GM18867 (cell line): ENCODE measurements around the gene PCSK6.
"Not testable (repeated sequence)": the region's sequence is repeated elsewhere in the genome, so short reads cannot be mapped to it uniquely, and the experiment has no call there.

ENCODE experiments used
- ATAC-seq: cut with Tn5 transposase; IDR thresholded peaks from one replicate; pipeline ENCODE4 v1.9.1; 2021; ENCODE audit warnings: mild to moderate bottlenecking, moderate library complexity; ENCODE audit not compliant: unreplicated experiment

PCSK6 gene

DNA sequence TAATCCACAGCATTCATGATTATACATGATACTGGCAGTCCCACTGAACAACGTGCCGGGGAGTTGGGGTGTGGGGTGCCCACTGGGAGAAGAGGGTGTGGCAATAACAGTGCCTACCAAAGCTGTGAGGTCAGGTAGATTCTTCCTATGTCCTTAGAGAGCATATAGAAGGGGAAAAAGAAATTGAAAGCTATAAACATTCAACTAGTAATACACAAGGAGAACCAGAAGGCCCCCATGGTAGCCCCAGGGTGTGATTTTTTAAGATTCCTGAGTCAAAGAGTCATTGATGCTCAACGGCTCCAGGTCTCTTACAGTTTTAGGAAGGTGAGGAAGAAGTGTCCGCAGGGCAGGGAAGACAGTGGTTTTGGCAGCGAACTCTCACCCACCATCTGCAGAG lies 25.8 kb downstream of the PCSK6 start:
- not testable (repeated sequence) for ATAC-seq

GRCh38 chr15:101463270-101463669 lies 26.2 kb downstream of the PCSK6 start:
- no peak for ATAC-seq

GRCh38 chr15:101461097-101461496 lies 28.4 kb downstream of the PCSK6 start:
- ATAC-seq, result no peak

DNA sequence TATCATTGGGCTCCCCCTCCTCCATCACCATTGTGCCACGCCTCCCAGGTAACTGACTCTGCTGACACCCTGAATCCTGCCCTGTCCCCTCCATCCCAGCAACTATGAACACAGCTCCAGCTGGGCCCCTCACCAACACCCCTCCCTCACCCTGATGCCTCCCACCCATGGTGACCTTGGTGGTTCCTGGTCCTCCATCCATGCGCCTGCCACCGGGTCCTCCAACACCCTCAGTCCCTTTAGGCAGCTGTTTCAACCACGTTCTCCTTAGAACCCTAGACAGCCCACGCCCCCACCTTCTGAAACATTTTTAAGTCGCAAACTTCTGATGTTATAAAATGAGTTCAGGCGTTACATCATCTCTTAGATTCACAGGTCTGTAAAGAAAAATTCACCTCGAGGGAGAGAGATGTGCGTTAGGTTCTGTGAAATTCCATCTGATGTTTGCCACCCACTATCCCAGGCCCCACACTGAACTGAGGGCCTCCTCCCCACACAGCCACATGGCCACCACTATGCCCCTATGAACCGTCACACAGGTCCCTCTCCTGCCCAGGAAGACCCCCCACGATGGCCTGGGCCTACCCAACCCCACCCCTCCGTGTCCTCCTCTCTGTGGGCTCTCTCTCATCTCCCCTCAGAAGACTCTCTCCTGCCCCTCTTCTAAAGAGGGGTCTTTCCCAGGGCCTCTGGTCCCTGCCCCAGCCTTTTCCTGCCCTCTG lies 29.8 kb downstream of the PCSK6 start:
- ATAC-seq, result no peak

DNA sequence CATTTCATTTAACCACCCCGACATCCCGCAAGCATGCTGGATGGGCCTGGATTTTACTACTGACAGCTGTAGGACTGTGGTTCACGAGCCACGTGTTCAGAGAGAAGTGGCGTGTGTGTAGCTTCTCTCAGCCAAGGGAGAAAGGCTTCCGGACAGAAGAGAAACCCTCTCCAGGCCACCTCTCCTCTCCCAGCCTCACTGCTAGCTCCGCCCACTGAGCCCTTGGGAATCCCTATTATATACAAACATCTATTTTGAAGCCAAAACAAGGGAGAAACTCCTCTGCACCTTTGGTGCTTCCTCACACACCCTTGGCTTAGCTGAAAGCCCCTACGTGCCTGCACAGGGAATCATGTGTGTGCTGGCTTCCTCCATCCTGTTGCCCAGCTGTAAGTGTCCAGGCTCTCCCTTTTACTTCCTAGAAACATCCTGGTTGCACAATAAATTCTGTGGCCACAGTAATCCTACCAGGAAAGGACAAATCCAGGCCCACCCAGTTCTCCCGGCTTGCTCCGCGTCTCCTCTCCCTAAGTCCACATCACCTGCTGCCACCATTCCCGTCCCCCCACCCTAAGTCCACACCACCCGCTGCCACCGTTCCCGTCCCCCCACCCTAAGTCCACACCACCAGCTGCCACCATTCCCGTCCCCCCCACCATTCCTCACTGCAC lies 30.5 kb downstream of the PCSK6 start:
- no peak for ATAC-seq

GRCh38 chr15:101458158-101458900 lies 31.2 kb downstream of the PCSK6 start:
- ATAC-seq, result no peak

DNA sequence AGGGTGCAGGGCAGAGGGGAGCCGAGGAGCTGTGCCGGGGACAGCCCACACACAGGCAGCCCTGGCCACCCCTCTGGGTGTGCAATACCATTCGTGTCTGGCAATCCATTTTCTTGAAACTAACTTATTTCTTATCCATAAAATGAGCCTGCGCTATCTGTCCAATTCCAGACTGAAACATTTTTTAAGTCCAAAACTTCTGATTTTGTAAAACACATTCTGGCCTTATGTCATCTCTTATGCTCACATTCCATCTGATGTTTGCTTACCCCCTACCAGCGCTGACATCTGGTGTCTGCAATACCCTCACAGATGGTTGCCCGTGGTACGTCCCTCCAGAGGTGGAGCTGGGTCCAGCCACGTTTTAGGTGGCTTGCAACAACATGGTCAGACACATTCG lies 31.8 kb downstream of the PCSK6 start:
- no peak for ATAC-seq

GRCh38 chr15:101456057-101456739 lies 33.3 kb downstream of the PCSK6 start:
- ATAC-seq, result no peak

DNA sequence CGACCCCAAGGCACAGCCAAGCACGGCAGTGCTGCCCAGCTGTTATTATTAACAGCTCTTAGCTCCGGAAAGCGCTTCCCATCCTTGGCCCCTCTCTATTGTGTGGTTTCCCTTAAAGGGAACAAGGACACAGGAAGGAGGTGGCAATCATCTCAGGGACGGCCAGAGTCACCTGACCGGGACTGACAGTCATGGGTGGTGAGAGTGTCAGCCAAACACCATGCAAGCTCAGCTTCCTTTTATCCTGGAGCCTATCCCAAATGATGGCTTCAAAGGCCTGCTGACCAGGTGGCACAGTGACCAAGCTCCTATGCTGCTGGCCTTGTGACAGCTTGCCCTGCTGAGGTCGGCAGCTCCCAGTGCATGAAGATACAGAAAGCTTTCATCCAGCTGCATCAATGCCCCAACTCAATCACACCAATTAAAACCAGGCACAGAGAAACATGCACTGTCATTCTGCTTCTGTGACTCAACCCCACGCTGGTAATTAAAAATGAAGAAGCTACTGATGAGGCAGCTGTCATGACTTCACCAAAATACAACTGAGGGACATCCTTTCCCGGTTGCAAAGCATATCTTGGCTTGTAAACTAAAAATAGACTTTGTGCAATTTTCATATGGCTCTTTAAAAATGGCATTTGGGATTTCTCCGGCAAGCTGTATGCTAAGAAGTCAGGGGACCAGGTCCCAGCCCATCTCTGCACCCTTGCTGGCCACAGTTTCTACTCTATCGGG lies 34.0 kb downstream of the PCSK6 start:
- ATAC-seq, result no peak

GRCh38 chr15:101454781-101455180 lies 34.7 kb downstream of the PCSK6 start:
- not testable (repeated sequence) for ATAC-seq

DNA sequence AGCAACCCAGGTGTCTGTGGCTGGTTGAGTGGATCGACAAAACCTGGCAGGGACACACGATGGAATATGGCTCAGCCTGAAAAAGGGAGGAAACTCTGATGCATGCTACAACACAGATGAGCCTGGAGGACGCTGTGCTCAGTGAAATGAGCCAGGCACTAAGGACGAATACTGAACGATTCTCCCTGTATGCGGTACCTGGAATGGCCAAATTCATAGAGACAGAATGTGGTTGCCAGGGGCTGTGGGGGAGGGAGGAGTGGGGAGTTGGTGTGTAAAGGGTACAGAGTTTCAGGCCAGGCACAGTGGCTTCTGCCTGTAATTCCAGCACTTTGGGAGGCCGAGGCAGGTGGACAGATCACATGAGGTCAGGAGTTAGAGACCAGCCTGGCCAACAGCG lies 35.1 kb downstream of the PCSK6 start:
- ATAC-seq, result no peak

- no peak for ATAC-seq
These were observed 36.1 kb downstream of the PCSK6 start for GRCh38 chr15:101453123-101454120.

- ATAC-seq, result no peak
These were observed 36.9 kb downstream of the PCSK6 start for GRCh38 chr15:101452572-101452971.

DNA sequence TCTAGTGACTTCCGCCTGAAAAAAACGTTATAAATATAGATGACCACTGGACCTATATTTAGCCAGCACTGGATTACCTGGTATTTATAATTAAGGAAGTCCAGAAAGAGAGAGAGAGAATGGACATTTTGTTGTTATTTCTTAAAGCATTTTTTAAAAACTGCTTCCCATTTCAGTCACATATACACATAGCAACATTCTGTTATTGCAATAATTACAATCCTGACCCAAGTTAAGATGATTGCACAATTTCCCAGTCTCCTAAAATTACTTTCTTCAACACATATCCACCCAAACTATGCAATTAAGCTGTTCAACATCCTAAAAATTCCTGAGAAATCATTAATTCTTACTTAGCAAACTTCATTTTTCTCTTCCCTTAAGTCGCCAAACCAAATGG lies 37.7 kb downstream of the PCSK6 start:
- ATAC-seq, result no peak

GRCh38 chr15:101451266-101451799 lies 38.2 kb downstream of the PCSK6 start:
- no peak for ATAC-seq

DNA sequence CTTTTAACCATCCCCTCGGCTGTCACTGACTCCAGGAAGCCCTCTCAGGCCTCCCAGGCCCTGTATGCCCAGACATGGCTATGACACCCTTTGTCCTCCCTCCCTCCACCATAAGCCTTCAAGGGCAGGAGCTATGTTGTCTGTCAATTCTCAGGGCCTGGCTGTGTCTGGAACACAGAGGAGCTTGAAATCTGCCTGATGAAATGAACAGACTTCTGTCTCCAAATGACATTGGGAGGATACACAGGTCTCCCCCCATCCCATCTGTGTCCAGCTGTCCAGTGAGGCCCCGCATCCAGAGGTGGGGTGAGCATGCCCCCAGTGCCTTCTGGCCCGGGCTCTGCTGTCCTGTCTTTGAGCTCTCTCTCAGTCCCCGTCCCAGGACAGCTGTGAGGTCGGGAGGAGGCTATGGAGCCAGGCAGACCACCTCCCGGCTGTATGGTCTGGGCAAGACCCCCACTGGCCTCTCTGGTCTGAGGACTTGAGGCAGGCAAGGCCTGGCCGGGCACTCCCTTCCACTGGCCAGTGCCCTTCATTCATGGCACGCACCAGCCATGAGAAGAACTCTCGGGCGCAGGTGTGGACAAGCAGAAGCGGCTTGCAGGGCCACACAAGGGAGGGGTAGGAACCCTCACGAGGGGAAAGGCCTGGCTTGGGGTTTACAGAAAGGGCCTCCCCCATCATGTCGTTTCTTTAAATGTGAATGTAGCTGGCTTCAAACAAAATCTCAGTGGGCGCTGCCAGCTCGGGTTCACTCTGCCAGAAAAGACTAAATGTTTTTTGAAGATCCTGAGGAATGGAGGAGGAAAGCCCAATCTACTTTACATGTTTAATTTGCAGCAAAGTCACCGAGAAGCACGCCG lies 38.9 kb downstream of the PCSK6 start:
- no peak for ATAC-seq

- no peak for ATAC-seq
These were observed 39.8 kb downstream of the PCSK6 start for GRCh38 chr15:101449471-101450402.
